Liver (tissue), 9 donors: ENCODE data around the gene DOCK2. TPM values are rescaled to one million over a fixed set of nuclear protein-coding genes. Genes with fewer than 3 reads are reported as not detected.

Experiments
- DNase-seq: peaks from one replicate; pipeline ENCODE4 v3.0.0-alpha.2; 2017; ENCODE audit warnings: low spot score
- H3K27ac ChIP-seq, 2 donors: one replicate each; pipeline ENCODE4 v1.7.0; 2013; ENCODE audit warnings: inconsistent platforms in 2 of 2, low read length in 2 of 2, control low read depth in 1 of 2, low read depth in 1 of 2, mild to moderate bottlenecking in 1 of 2
- H3K27me3 ChIP-seq, 4 donors: one replicate each; pipeline versions ENCODE4 v1.6.1 to v1.7.0; 2013; ENCODE audit warnings: low read length in 3 of 4, inconsistent platforms in 1 of 4, mild to moderate bottlenecking in 1 of 4, moderate library complexity in 1 of 4; ENCODE audit not compliant: control insufficient read depth in 4 of 4, insufficient read depth in 4 of 4
- H3K36me3 ChIP-seq, 4 donors: one replicate each; pipeline versions ENCODE4 v1.6.1 to v1.7.0; 2013; ENCODE audit warnings: low read length in 3 of 4, mild to moderate bottlenecking in 3 of 4, low read depth in 1 of 4, moderate library complexity in 1 of 4; ENCODE audit not compliant: control insufficient read depth in 4 of 4, insufficient read depth in 3 of 4
- H3K4me1 ChIP-seq, 4 donors: one replicate each; pipeline versions ENCODE4 v1.6.1 to v1.7.0; 2013; ENCODE audit warnings: low read length in 3 of 4, mild to moderate bottlenecking in 3 of 4, moderate library complexity in 1 of 4; ENCODE audit not compliant: control insufficient read depth in 4 of 4, insufficient read depth in 4 of 4
- H3K4me3 ChIP-seq, 3 donors: one replicate each; pipeline versions ENCODE4 v1.6.1 to v1.7.0; 2013; ENCODE audit warnings: low read length in 3 of 3, control low read depth in 1 of 3, low read depth in 1 of 3, mild to moderate bottlenecking in 1 of 3
- H3K9ac ChIP-seq, 2 donors: one replicate each; pipeline ENCODE4 v1.7.0; 2013; ENCODE audit warnings: low read length in 2 of 2, mild to moderate bottlenecking in 2 of 2, moderate library complexity in 2 of 2, control low read depth in 1 of 2, low read depth in 1 of 2
- H3K9me3 ChIP-seq, 4 donors: one replicate each; pipeline versions ENCODE4 v1.6.1 to v1.7.0; 2013; ENCODE audit warnings: low read length in 3 of 4; ENCODE audit not compliant: control insufficient read depth in 4 of 4
- EGR1 ChIP-seq, 2 donors: IDR thresholded peaks; 2 replicates each; pipeline ENCODE4 v1.6.1; 2016 to 2018; ENCODE audit warnings: antibody characterized with exemption in 2 of 2, low read depth in 2 of 2
- FOXA2 ChIP-seq: IDR thresholded peaks from 2 replicates; pipeline ENCODE4 v1.6.1; 2016; ENCODE audit warnings: antibody characterized with exemption
- GABPA ChIP-seq, 2 donors: IDR thresholded peaks in 1 of 2; conservative IDR thresholded peaks in 1 of 2; 2 replicates each; pipeline ENCODE4 v1.6.1; 2016; ENCODE audit warnings: antibody characterized with exemption in 2 of 2, mild to moderate bottlenecking in 1 of 2, moderate library complexity in 1 of 2
- HNF4A ChIP-seq, 2 donors: conservative IDR thresholded peaks; 2 replicates each; pipeline ENCODE4 v1.6.1; 2016; ENCODE audit warnings: antibody characterized with exemption in 2 of 2, mild to moderate bottlenecking in 2 of 2
- HNF4G ChIP-seq: IDR thresholded peaks from 2 replicates; pipeline ENCODE4 v1.6.1; 2016; ENCODE audit warnings: antibody characterized with exemption
- JUND ChIP-seq, 2 donors: IDR thresholded peaks; 2 replicates each; pipeline ENCODE4 v1.6.1; 2016; ENCODE audit warnings: antibody characterized with exemption in 2 of 2
- NR2F2 ChIP-seq: IDR thresholded peaks from 2 replicates; pipeline ENCODE4 v1.6.1; 2016; ENCODE audit warnings: antibody characterized with exemption
- RAD21 ChIP-seq, 2 donors: IDR thresholded peaks; 2 replicates each; pipeline ENCODE4 v1.6.1; 2016; ENCODE audit warnings: antibody characterized with exemption in 2 of 2, mild to moderate bottlenecking in 2 of 2
- RXRA ChIP-seq, 2 donors: IDR thresholded peaks; 2 replicates each; pipeline ENCODE4 v1.6.1; 2017 to 2018; ENCODE audit warnings: antibody characterized with exemption in 2 of 2, mild to moderate bottlenecking in 1 of 2
- SP1 ChIP-seq: IDR thresholded peaks from 2 replicates; pipeline ENCODE4 v1.6.1; 2018; ENCODE audit warnings: antibody characterized with exemption, mild to moderate bottlenecking
- TAF1 ChIP-seq: conservative IDR thresholded peaks from 2 replicates; pipeline ENCODE4 v1.6.1; 2016; ENCODE audit warnings: antibody characterized with exemption, mild to moderate bottlenecking
- YY1 ChIP-seq: IDR thresholded peaks from 2 replicates; pipeline ENCODE4 v1.6.1; 2016; ENCODE audit warnings: antibody characterized with exemption, mild to moderate bottlenecking
- WGBS: extraction: QIAGEN DNeasy Blood & Tissue Kit; methylation state at CpG from one replicate; pipeline ENCODE4 v1.1.7; 2013; 5-methylcytosine and 5-hydroxymethylcytosine counted together
- polyA plus RNA-seq, 2 donors: library from polyadenylated mRNA; stranded (reverse) in 1 of 2; unstranded in 1 of 2; fragments of 200-250 nt in 1 of 2; fragments of >200 nt in 1 of 2; fragmentation: Nextera tagmentation in 1 of 2; extraction: Ambion mirVana in 1 of 2; gene quantifications; one replicate each; pipeline versions ENCODE4 v1.2.1 to v1.2.3, GENCODE V29; 2013 to 2015
- total RNA-seq, 2 donors: library from RNA; depleted of rRNA; stranded (reverse); fragments of >200 nt; gene quantifications; one replicate each; pipeline ENCODE4 v1.2.3, GENCODE V29; 2014
- TF ChIP-seq, protein P1 (sequence below): fragments of 150-350 bp; IDR thresholded peaks from 2 replicates; pipeline ENCODE4 v1.5.1; 2017; ENCODE audit warnings: improper control_type of control experiment, low read depth, low read length; ENCODE audit not compliant: missing input control
- TF ChIP-seq, protein P2 (sequence below): IDR thresholded peaks from 2 replicates; pipeline ENCODE4 v1.6.1; 2016; ENCODE audit warnings: antibody characterized with exemption
- TF ChIP-seq, protein P3 (sequence below): IDR thresholded peaks from 2 replicates; pipeline ENCODE4 v1.6.1; 2016; ENCODE audit warnings: antibody characterized with exemption
- donor health status: healthy.
- donor health status: healthy.
- donor health status: healthy.
- donor health status: healthy.
- donor health status: healthy.

Gene DOCK2
- total and polyA plus RNA-seq, 4 donors = 2.3 to 26.6 (median 8.2) TPM

DNA sequence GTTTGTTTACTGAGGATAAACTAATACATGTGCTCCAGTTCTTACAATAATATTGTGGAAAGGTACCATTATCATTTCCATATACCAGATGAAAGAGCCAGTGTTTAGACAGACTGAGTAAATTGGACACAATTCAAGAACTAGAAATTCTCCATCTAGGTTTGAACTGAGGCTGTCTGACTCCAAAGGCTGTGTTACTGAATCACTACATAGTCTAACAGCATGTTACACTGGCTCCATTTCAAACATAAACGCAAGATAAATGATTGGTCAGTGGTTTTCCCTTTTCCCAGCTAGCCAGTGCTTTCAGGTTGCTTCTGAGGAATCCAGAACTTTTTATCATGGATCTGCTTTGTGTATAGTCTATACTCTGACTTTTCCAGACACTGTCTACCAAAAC is 45.4 kb upstream of the DOCK2 start:
- Histone ChIP-seq H3K4me1 (no peaks in the 10 kb centered on the region), H3K27ac (no peak overlapping the region), H3K9me3 (no peaks in the 10 kb centered on the region), H3K9ac (no peak overlapping the region), H3K36me3 (peaks cover 0 to 16% (median 2%) of the 10 kb centered on the region in 4 donors), H3K4me3 (no peak overlapping the region), H3K27me3 (no peaks in the 10 kb centered on the region)
- no peak for TF ChIP-seq EGR1 (IDR thresholded peaks at IDR 0.05; ENCODE audit: low read depth in 2 of 2)
- TF ChIP-seq GABPA (IDR thresholded peaks at IDR 0.05 in 1 of 2, conservative IDR thresholded peaks at IDR 0.05 in 1 of 2) = no peak
- TF ChIP-seq RXRA (IDR thresholded peaks at IDR 0.05) = no peak
- no peak for TF ChIP-seq TAF1
- TF ChIP-seq SP1 = no peak
- no peak for TF ChIP-seq HNF4G
- no peak for TF ChIP-seq FOXA2
- TF ChIP-seq YY1 = no peak
- TF ChIP-seq, protein P1, sequence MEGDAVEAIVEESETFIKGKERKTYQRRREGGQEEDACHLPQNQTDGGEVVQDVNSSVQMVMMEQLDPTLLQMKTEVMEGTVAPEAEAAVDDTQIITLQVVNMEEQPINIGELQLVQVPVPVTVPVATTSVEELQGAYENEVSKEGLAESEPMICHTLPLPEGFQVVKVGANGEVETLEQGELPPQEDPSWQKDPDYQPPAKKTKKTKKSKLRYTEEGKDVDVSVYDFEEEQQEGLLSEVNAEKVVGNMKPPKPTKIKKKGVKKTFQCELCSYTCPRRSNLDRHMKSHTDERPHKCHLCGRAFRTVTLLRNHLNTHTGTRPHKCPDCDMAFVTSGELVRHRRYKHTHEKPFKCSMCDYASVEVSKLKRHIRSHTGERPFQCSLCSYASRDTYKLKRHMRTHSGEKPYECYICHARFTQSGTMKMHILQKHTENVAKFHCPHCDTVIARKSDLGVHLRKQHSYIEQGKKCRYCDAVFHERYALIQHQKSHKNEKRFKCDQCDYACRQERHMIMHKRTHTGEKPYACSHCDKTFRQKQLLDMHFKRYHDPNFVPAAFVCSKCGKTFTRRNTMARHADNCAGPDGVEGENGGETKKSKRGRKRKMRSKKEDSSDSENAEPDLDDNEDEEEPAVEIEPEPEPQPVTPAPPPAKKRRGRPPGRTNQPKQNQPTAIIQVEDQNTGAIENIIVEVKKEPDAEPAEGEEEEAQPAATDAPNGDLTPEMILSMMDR = no peak
- TF ChIP-seq JUND (IDR thresholded peaks at IDR 0.05) = no peak
- no peak for TF ChIP-seq HNF4A (conservative IDR thresholded peaks at IDR 0.05)
- no peak for TF ChIP-seq RAD21 (IDR thresholded peaks at IDR 0.05)
- TF ChIP-seq, protein P2, sequence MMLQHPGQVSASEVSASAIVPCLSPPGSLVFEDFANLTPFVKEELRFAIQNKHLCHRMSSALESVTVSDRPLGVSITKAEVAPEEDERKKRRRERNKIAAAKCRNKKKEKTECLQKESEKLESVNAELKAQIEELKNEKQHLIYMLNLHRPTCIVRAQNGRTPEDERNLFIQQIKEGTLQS = no peak
- TF ChIP-seq, protein P3, sequence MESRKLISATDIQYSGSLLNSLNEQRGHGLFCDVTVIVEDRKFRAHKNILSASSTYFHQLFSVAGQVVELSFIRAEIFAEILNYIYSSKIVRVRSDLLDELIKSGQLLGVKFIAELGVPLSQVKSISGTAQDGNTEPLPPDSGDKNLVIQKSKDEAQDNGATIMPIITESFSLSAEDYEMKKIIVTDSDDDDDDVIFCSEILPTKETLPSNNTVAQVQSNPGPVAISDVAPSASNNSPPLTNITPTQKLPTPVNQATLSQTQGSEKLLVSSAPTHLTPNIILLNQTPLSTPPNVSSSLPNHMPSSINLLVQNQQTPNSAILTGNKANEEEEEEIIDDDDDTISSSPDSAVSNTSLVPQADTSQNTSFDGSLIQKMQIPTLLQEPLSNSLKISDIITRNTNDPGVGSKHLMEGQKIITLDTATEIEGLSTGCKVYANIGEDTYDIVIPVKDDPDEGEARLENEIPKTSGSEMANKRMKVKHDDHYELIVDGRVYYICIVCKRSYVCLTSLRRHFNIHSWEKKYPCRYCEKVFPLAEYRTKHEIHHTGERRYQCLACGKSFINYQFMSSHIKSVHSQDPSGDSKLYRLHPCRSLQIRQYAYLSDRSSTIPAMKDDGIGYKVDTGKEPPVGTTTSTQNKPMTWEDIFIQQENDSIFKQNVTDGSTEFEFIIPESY = no peak
- WGBS = 0% methylated on average over 1 of the region's 1 CpG
- no peak for DNase-seq

DNA sequence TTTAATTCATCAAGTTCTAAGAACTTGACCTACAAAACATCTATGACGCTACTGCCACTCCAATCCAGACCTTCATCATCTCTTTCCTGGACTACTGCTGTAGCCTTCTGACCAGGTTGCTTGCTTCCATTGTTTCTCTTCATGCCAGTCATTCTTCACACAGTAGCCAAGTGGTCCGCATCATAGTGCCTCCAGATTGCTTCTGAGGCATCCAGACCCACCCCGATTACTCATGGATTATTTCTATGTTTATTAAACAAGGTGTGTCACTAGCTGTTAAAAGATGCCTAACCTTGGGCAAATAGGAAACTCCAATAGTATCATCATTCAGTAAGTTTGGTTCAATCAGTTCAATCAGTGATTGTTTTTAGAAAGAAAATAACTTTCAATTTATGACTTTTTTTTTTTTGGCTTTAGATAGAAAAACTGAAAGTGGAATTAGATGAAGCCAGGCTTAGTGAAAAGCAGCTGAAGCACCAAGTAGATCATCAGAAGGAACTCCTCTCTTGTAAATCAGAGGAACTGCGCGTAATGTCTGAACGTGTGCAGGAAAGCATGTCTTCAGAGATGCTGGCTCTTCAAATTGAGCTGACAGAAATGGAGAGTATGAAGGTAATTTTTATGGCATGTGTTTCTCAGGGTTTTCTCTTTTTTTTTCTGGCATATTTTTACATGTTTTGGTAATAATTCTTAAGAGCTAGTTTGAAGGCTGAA is 44.0 kb upstream of the DOCK2 start:
- 97% methylated on average over 6 of the region's 6 CpGs for WGBS
- DNase-seq = no peak
- Histone ChIP-seq H3K9ac (no peak overlapping the region), H3K9me3 (no peaks in the 10 kb centered on the region), H3K4me1 (no peaks in the 10 kb centered on the region), H3K27me3 (no peaks in the 10 kb centered on the region), H3K4me3 (no peak overlapping the region), H3K36me3 (peaks cover 0 to 19% (median 3%) of the 10 kb centered on the region in 4 donors), H3K27ac (no peak overlapping the region)
- TF ChIP-seq YY1 = no peak
- no peak for TF ChIP-seq FOXA2
- no peak for TF ChIP-seq GABPA (IDR thresholded peaks at IDR 0.05 in 1 of 2, conservative IDR thresholded peaks at IDR 0.05 in 1 of 2)
- TF ChIP-seq RXRA (IDR thresholded peaks at IDR 0.05) = no peak
- no peak for TF ChIP-seq TAF1
- TF ChIP-seq SP1 = no peak
- no peak for TF ChIP-seq NR2F2
- no peak for TF ChIP-seq EGR1 (IDR thresholded peaks at IDR 0.05; ENCODE audit: low read depth in 2 of 2)
- TF ChIP-seq HNF4G = no peak
